ENCODE results near the gene MRGPRD.

DNA sequence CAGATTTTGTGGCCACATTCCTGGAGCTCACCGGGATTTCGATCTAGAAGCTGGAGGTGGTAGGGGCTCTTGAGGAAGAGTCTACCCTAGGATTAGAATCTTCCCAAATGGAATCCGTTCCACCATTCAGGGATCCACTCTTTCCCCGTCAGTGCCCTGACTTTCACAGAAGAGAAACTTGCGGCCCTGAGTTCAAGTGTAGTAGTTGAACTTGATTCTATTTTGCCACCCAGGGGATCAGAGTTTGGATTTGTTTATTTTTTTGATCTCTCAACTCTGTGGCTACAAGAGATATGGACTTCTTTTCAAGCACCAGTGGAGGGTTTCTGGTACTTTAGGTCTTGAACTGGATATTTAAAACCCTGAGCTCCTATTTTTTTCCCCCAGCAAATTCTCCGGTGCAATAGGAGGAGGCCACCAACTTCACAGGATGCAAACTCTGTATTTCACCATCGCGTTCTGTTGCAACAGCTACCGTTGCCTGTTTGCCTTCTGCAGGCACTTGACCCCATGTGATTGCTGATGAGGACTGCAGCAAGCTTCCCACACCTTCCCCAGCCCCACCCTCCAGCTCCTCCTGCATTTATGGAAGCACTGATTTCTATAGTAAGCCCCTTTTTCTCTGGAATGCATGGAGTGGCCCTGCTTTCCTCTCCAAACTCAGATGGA, 47.1 kb upstream of the MRGPRD start:
- TF ChIP-seq, protein P1, sequence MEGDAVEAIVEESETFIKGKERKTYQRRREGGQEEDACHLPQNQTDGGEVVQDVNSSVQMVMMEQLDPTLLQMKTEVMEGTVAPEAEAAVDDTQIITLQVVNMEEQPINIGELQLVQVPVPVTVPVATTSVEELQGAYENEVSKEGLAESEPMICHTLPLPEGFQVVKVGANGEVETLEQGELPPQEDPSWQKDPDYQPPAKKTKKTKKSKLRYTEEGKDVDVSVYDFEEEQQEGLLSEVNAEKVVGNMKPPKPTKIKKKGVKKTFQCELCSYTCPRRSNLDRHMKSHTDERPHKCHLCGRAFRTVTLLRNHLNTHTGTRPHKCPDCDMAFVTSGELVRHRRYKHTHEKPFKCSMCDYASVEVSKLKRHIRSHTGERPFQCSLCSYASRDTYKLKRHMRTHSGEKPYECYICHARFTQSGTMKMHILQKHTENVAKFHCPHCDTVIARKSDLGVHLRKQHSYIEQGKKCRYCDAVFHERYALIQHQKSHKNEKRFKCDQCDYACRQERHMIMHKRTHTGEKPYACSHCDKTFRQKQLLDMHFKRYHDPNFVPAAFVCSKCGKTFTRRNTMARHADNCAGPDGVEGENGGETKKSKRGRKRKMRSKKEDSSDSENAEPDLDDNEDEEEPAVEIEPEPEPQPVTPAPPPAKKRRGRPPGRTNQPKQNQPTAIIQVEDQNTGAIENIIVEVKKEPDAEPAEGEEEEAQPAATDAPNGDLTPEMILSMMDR (IDR thresholded peaks at IDR 0.05) = no peak
- TF ChIP-seq POLR2A (IDR thresholded peaks at IDR 0.05) = no peak
